Esophagus muscularis mucosa (tissue), 4 donors: ENCODE measurements around the gene ACIN1. TPM values are rescaled to one million over a fixed set of nuclear protein-coding genes. Genes with fewer than 3 reads are reported as not detected.

ENCODE experiments used
- DNase-seq: peaks from one replicate; pipeline ENCODE4 v3.0.0-alpha.2; 2017; ENCODE audit errors: extremely low spot score
- H3K27ac ChIP-seq, 4 donors: fragments of 200-600 bp; sonication (generic); replicated peaks in 1 of 4; 1 replicate in 3 of 4; 2 replicates in 1 of 4; pipeline ENCODE4 v1.5.1; 2016 to 2019; ENCODE audit warnings: mild to moderate bottlenecking in 1 of 4
- H3K27me3 ChIP-seq, 4 donors: fragments of 200-600 bp; sonication (generic); one replicate each; pipeline versions ENCODE4 v1.5.1 to v1.6.0; 2016 to 2019
- H3K36me3 ChIP-seq, 4 donors: fragments of 200-600 bp; sonication (generic); one replicate each; pipeline ENCODE4 v1.5.1; 2016 to 2019
- H3K4me1 ChIP-seq, 4 donors: fragments of 200-600 bp; sonication (generic); one replicate each; pipeline ENCODE4 v1.5.1; 2016 to 2019
- H3K4me3 ChIP-seq, 4 donors: fragments of 200-600 bp; sonication (generic); 1 replicate in 2 of 4; 2 replicates in 2 of 4; pipeline ENCODE4 v1.5.1; 2016 to 2019; ENCODE audit warnings: mild to moderate bottlenecking in 4 of 4, moderate library complexity in 1 of 4
- H3K9me3 ChIP-seq, 4 donors: fragments of 200-600 bp; sonication (generic); 1 replicate in 3 of 4; 2 replicates in 1 of 4; pipeline ENCODE4 v1.5.1; 2016 to 2019
- EP300 ChIP-seq: sonication (generic); formaldehyde crosslinking; IDR thresholded peaks from one replicate; pipeline ENCODE4 v1.6.1; 2017; ENCODE audit warnings: antibody characterized with exemption
- POLR2A ChIP-seq: fragments of 450-650 bp; IDR thresholded peaks from one replicate; pipeline ENCODE4 v1.6.1; 2017; ENCODE audit warnings: antibody characterized with exemption, moderate library complexity, mild to moderate bottlenecking, low read depth
- POLR2AphosphoS5 ChIP-seq, 2 donors: sonication (generic); formaldehyde crosslinking; IDR thresholded peaks; one replicate each; pipeline ENCODE4 v1.6.1; 2017; ENCODE audit warnings: antibody characterized with exemption in 2 of 2
- WGBS: methylation state at CpG from one replicate; pipeline ENCODE4 v1.1.5; 2018; 5-methylcytosine and 5-hydroxymethylcytosine counted together
- intact Hi-C: fragments of 100-400 bp; cut with DNase I; formaldehyde crosslinking; loops from one replicate; pipeline ENCODE4 v1.15.1; 2023
- total RNA-seq, 4 donors: library from RNA; depleted of rRNA; stranded (reverse); fragments of >200 nt; gene quantifications; one replicate each; pipeline versions ENCODE4 v1.1.0 to v1.2.1, GENCODE V29; 2016
- TF ChIP-seq, protein P1 (sequence below), 3 experiments: fragments of 200-600 bp in 2 of 3; fragments of 450-650 bp in 1 of 3; sonication (generic) in 2 of 3; IDR thresholded peaks; one replicate each; pipeline ENCODE4 v1.5.1; 2017 to 2019; ENCODE audit warnings: antibody characterized with exemption in 3 of 3, mild to moderate bottlenecking in 2 of 3, moderate library complexity in 1 of 3

ACIN1 gene
- total RNA-seq, 4 donors from 2014 or later: 60.1 to 101 (median 89.5) TPM

DNA sequence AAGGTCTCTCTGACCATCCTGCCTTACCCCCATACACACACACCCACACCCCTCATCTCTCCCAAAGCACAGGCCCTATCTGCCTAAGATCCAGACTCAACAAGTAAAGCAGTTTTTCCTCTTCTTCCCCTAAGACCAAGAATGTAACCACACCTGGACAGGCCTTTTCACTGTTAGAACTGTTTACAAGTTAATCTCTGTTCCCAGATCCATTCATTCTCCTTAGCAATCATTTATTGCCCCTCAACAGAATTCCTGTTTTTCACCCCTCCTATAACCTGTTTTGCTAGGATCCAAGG, 11.8 kb upstream of the ACIN1 start:
- Histone ChIP-seq H3K9me3 (no peaks in the 10 kb centered on the region), H3K27ac (no peak overlapping the region)

DNA sequence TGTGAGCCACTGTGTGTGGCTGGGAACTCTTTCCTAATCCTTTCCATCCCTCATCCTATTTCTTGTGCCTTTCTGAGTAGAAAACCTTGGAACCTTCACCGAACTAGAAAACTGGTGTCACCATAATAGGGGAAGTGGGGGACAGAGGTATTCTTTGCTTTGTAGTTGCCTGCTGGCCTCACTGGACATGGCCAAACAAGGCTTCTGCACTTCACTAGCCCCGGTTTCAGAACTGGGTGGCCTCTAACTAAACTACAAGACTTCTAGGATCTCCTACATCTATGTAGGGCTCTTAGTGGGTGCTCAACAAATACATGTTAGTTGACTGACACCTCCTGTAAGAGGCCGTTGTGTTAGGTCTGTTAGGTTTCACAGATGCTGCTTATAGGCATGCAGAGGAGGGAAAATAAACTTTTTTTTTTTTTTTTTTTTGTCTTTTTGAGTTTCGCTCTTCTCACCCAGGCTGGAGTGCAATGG, 10.4 kb upstream of the ACIN1 start:
- 86% methylated on average over 4 of the region's 4 CpGs for WGBS
- H3K27me3 ChIP-seq: no peaks in the 10 kb centered on the region
- no peaks in the 10 kb centered on the region for H3K9me3 ChIP-seq
- intact Hi-C loops: no loop called here
- DNase-seq: no peak
- TF ChIP-seq EP300 (no peak), POLR2A (no peak), POLR2AphosphoS5 (IDR thresholded peaks at IDR 0.05) (no peak)
- TF ChIP-seq, protein P1, sequence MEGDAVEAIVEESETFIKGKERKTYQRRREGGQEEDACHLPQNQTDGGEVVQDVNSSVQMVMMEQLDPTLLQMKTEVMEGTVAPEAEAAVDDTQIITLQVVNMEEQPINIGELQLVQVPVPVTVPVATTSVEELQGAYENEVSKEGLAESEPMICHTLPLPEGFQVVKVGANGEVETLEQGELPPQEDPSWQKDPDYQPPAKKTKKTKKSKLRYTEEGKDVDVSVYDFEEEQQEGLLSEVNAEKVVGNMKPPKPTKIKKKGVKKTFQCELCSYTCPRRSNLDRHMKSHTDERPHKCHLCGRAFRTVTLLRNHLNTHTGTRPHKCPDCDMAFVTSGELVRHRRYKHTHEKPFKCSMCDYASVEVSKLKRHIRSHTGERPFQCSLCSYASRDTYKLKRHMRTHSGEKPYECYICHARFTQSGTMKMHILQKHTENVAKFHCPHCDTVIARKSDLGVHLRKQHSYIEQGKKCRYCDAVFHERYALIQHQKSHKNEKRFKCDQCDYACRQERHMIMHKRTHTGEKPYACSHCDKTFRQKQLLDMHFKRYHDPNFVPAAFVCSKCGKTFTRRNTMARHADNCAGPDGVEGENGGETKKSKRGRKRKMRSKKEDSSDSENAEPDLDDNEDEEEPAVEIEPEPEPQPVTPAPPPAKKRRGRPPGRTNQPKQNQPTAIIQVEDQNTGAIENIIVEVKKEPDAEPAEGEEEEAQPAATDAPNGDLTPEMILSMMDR (IDR thresholded peaks at IDR 0.05): no peak
- no peak overlapping the region for H3K27ac ChIP-seq
- H3K4me3 ChIP-seq: no peak overlapping the region
- peaks cover 0 to 9% (median 0%) of the 10 kb centered on the region in 4 donors for H3K4me1 ChIP-seq
- H3K36me3 ChIP-seq: no peaks in the 10 kb centered on the region

More for the DNA sequence above, 11.8 kb upstream of the ACIN1 start:
- no peak for DNase-seq
- no peaks in the 10 kb centered on the region for H3K27me3 ChIP-seq
- peaks cover 0 to 9% (median 0%) of the 10 kb centered on the region in 4 donors for H3K4me1 ChIP-seq
- H3K36me3 ChIP-seq: no peaks in the 10 kb centered on the region
- intact Hi-C loops: no loop called here
- no peak for TF ChIP-seq POLR2A
- H3K4me3 ChIP-seq: no peak overlapping the region

DNA sequence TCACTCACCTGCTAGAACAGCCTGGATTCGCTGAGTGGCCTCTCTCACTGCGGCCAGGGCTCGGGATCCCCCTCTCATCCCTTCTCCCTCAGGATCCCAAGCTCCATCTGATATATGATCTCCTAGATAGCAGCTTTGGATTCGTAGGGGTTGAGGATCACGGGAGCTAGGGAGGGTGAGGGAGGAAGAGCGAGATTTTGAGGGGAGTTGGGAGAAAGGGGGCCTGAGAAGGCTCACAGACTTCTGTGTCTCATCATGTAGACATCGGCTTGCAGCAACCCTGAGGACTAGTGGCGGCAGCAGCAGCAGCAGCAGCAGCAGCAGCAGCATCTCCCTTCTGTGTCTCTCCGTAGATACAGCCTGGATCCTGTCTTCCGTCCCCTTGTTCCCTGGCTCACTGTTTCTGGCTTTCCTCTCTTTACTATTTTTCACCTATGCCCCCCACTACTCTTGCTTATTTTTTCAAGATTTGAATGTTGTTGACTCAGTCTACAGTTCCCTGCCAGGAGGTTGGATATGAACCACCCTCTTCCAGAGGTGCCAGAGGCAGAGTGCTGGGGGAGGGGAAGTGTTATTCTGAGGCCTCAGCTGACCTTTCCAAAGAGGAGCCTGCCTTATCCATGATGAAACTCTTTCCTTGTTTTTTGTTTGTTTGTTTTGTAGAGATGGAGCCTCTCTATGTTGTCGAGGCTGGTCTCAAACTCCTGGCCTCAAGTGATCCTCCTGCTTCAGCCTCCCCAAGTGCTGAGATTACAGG, 9.8 kb upstream of the ACIN1 start, which contains the start of gene CIROP:
CIROP (minus strand) TSS at position 399 of the 757 bp plus-strand sequence; CDS start at position 330, 69 bp downstream.
- Histone ChIP-seq H3K27ac (no peak within 1 kb of the TSS), H3K27me3 (no peaks in the 10 kb centered on the region), H3K4me3 (no peak within 1 kb of the TSS), H3K9me3 (no peaks in the 10 kb centered on the region), H3K4me1 (peaks cover 0 to 9% (median 0%) of the 10 kb centered on the region in 4 donors), H3K36me3 (no peaks in the 10 kb centered on the region)
- no peak for TF ChIP-seq POLR2AphosphoS5 (IDR thresholded peaks at IDR 0.05)
- no peak for TF ChIP-seq POLR2A
- TF ChIP-seq, protein P1 (IDR thresholded peaks at IDR 0.05): no peak
- no peak for TF ChIP-seq EP300
- intact Hi-C loops: no loop called here
- no peak for DNase-seq
- WGBS: 56% methylated on average over 11 of the region's 11 CpGs

DNA sequence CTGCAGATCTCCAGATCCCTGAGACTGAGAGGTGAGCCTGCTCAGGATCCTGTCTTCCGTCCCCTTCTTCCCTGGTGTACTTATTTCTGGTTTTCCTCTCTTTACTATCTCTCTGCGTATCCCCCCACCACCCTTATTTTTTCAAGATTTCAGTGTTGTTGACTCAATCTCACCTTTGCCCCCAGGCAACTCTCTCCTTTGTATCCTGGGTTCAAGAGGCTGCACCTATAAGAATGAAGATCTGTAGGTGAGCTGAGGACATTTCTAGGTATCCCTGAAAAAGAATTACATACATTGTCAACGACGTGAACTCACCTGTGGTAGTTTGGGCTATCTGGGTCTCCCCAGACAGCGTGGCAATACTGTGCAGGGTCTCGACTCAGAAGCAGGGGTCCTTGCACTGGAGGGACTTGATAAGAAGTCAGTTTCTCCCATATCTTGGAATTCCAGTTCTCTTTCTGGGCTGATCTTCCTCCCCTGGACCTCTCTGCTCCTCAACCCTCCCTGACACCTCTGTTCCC, 9.2 kb upstream of the ACIN1 start:
- intact Hi-C loops: no loop called here
- no peak for DNase-seq
- 91% methylated on average over 6 of the region's 6 CpGs for WGBS
- TF ChIP-seq POLR2AphosphoS5 (IDR thresholded peaks at IDR 0.05) (no peak), POLR2A (no peak), EP300 (no peak)
- TF ChIP-seq, protein P1 (IDR thresholded peaks at IDR 0.05): no peak
- Histone ChIP-seq H3K4me1 (peaks cover 0 to 13% (median 2%) of the 10 kb centered on the region in 4 donors), H3K27ac (no peak overlapping the region), H3K27me3 (no peaks in the 10 kb centered on the region), H3K4me3 (no peak overlapping the region), H3K9me3 (no peaks in the 10 kb centered on the region), H3K36me3 (peaks cover 0 to 5% (median 3%) of the 10 kb centered on the region in 4 donors)

DNA sequence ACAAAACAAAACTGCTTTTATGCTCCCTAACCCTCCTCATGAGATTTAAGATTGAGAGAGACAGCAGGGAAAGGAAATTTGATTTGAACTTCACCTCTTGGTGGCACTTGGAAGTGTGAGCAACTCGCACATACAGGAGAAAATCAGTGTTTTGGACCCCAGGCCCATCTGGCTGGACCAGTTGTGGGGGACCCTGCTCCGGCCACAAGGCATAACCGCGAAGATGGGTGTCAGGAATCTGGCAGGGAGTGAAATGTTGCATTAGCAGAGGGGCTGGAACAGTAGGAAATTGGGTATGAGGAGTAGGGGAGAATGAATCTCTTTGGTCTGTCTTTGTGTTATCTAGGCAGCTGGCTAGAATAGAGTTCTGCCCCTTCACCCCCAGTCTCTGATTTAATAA, 8.6 kb upstream of the ACIN1 start:
- H3K27ac ChIP-seq: no peak overlapping the region
- peaks cover 0 to 14% (median 2%) of the 10 kb centered on the region in 4 donors for H3K4me1 ChIP-seq
- H3K9me3 ChIP-seq: no peaks in the 10 kb centered on the region
- intact Hi-C loops: no loop called here
- H3K36me3 ChIP-seq: peaks cover 0 to 11% (median 9%) of the 10 kb centered on the region in 4 donors
- WGBS: 75% methylated on average over 4 of the region's 4 CpGs
- DNase-seq: no peak
- H3K4me3 ChIP-seq: no peak overlapping the region
- H3K27me3 ChIP-seq: no peaks in the 10 kb centered on the region
- TF ChIP-seq POLR2AphosphoS5 (IDR thresholded peaks at IDR 0.05) (no peak), POLR2A (no peak), EP300 (no peak)
- TF ChIP-seq, protein P1 (IDR thresholded peaks at IDR 0.05): no peak
